Osteocyte (in vitro differentiated cells): ENCODE data around the gene SEMA3D. TPM values are rescaled to one million over a fixed set of nuclear protein-coding genes. Genes with fewer than 3 reads are reported as not detected.

Source experiments
- DNase-seq: peaks from one replicate; pipeline ENCODE4 v3.0.0; 2021; ENCODE audit warnings: mixed read lengths; ENCODE audit not compliant: unreplicated experiment; ENCODE audit errors: extremely low spot score
- H3K27ac Mint-ChIP-seq: one replicate; pipeline ENCODE4 v1.8.0; 2021; ENCODE audit warnings: mild to moderate bottlenecking, mixed read lengths; ENCODE audit not compliant: unreplicated experiment
- H3K27me3 Mint-ChIP-seq: one replicate; pipeline ENCODE4 v1.8.0; 2021; ENCODE audit warnings: mixed read lengths; ENCODE audit not compliant: unreplicated experiment
- H3K36me3 Mint-ChIP-seq: one replicate; pipeline ENCODE4 v1.8.0; 2021; ENCODE audit warnings: mixed read lengths; ENCODE audit not compliant: unreplicated experiment
- H3K4me1 Mint-ChIP-seq: one replicate; pipeline ENCODE4 v1.8.0; 2021; ENCODE audit warnings: mixed read lengths; ENCODE audit not compliant: unreplicated experiment
- H3K4me3 Mint-ChIP-seq: one replicate; pipeline ENCODE4 v1.8.0; 2021; ENCODE audit warnings: mild to moderate bottlenecking, moderate library complexity, mixed read lengths; ENCODE audit not compliant: unreplicated experiment
- H3K9me3 Mint-ChIP-seq: one replicate; pipeline ENCODE4 v1.8.0; 2021; ENCODE audit warnings: mixed read lengths; ENCODE audit not compliant: unreplicated experiment
- total RNA-seq: library from RNA; stranded (reverse); gene quantifications from 2 replicates; pipeline ENCODE4 v1.2.1, GENCODE V29; 2021
- TF ChIP-seq, protein P1 (sequence below): fragments of 200-600 bp; sonication (generic); IDR thresholded peaks from 2 replicates; pipeline ENCODE4 v1.5.0; 2021; ENCODE audit warnings: antibody characterized with exemption, mild to moderate bottlenecking, moderate library complexity

Gene SEMA3D
- total RNA-seq, 1 donor from 2014 or later: 18.6 TPM

DNA sequence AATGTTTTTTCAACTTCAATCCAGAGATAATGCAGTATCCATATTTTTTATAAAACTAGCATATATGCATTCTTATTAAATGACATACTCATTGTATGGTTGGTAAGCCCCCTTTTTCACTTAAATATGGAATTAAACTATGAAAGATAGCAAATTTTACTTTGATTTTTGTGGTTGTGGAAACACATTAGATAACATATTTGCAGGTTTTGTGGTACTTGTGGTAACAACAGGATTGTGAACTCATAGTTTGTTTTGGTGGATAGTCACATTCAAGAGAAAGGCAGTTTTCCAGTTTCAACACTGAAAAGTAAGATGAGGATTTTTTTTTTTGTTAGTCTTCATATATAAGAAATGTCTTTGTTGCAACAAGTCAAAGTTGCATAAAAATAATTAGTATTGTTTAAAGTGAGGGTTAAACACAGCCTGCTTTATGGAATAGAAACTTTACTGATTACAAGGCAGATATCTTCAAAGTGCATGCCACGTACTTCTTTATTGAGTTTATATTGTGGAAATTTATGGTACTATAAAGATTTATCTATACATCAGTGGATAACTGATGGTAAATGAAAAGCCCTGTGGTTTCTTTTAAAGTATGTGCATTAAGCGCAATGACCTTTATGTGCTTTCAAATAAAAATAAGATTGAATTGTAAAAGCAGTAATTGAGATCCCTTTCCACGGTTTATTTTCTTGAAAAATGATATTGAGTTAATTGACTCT is 39.7 kb upstream of the SEMA3D start:
- peaks cover 43% of the 10 kb centered on the region for H3K4me1 Mint-ChIP-seq
- H3K36me3 Mint-ChIP-seq: no peaks in the 10 kb centered on the region

DNA sequence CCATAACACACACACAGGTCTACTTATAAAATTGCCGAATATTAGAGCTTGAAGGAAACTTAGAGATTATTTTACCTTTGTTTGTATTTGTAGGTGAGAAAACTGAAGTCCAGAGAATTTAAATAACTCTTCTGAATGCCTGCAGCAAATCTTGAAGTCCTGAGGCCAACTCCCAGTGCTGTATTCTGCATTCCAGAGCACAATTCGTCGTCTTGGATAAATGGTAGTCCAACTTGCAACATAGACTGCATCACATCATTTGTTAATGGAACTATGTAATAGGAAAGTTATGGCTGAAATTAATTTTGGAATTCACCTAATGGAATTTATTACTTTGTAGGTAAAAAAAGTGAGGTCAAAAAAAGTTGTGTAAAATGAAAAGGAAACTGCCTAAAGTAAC is 37.3 kb upstream of the SEMA3D start:
- Mint-ChIP-seq H3K4me3 (no peak overlapping the region), H3K36me3 (no peaks in the 10 kb centered on the region), H3K9me3 (no peaks in the 10 kb centered on the region), H3K27me3 (no peaks in the 10 kb centered on the region), H3K27ac (no peak overlapping the region), H3K4me1 (peaks cover 29% of the 10 kb centered on the region)
- DNase-seq: no peak
- TF ChIP-seq, protein P1, sequence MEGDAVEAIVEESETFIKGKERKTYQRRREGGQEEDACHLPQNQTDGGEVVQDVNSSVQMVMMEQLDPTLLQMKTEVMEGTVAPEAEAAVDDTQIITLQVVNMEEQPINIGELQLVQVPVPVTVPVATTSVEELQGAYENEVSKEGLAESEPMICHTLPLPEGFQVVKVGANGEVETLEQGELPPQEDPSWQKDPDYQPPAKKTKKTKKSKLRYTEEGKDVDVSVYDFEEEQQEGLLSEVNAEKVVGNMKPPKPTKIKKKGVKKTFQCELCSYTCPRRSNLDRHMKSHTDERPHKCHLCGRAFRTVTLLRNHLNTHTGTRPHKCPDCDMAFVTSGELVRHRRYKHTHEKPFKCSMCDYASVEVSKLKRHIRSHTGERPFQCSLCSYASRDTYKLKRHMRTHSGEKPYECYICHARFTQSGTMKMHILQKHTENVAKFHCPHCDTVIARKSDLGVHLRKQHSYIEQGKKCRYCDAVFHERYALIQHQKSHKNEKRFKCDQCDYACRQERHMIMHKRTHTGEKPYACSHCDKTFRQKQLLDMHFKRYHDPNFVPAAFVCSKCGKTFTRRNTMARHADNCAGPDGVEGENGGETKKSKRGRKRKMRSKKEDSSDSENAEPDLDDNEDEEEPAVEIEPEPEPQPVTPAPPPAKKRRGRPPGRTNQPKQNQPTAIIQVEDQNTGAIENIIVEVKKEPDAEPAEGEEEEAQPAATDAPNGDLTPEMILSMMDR: no peak

More for the DNA sequence above, 39.7 kb upstream of the SEMA3D start:
- H3K27ac Mint-ChIP-seq: no peak overlapping the region
- peaks cover 5% of the 10 kb centered on the region for H3K9me3 Mint-ChIP-seq
- no peak for DNase-seq
- TF ChIP-seq, protein P1: no peak
- no peak overlapping the region for H3K4me3 Mint-ChIP-seq
- no peaks in the 10 kb centered on the region for H3K27me3 Mint-ChIP-seq

DNA sequence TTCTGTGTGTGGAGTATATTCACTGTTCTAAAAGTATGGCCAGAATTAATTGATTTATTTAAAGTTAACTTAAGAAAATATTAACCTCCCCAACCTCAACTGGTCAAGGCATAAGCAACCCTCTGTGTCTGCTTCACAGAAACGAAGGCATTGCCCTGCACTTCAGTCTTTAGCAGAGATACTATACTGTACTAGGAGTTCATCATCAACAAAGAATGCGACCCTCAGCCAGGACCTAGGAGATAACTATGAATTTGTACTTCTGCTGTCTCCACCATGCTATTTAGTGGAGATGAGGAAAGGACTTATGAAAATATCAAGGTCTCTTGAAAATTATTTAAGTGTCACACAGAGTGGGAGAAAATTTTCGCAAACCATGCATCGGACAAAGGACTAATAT is 35.7 kb upstream of the SEMA3D start:
- H3K4me3 Mint-ChIP-seq: no peak overlapping the region
- peaks cover 18% of the 10 kb centered on the region for H3K4me1 Mint-ChIP-seq
- no peaks in the 10 kb centered on the region for H3K9me3 Mint-ChIP-seq
- TF ChIP-seq, protein P1: no peak
- DNase-seq: no peak
- no peaks in the 10 kb centered on the region for H3K27me3 Mint-ChIP-seq
- H3K27ac Mint-ChIP-seq: no peak overlapping the region
- H3K36me3 Mint-ChIP-seq: no peaks in the 10 kb centered on the region

DNA sequence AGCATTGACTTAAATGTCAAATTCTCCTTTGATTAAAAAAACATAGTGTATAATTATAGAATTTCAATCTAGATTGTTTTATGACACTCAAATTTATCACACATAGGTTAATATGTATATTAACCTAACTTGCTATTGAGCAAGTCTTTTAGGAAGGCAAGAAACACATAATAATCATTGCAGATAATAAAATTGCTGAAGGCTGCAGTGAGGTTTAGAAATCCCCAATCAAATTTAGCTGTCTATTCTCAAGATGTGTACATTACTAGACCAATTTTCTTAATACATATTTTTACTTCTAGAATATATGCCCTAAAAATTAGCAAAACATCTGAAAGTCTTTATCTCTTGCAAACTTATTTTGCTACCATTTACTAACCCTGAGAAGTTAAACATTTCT is 34.9 kb upstream of the SEMA3D start:
- H3K36me3 Mint-ChIP-seq: no peaks in the 10 kb centered on the region
- H3K27me3 Mint-ChIP-seq: no peaks in the 10 kb centered on the region
- TF ChIP-seq, protein P1: no peak
- H3K9me3 Mint-ChIP-seq: no peaks in the 10 kb centered on the region
- no peak for DNase-seq
- H3K27ac Mint-ChIP-seq: no peak overlapping the region
- peaks cover 18% of the 10 kb centered on the region for H3K4me1 Mint-ChIP-seq
- H3K4me3 Mint-ChIP-seq: no peak overlapping the region

DNA sequence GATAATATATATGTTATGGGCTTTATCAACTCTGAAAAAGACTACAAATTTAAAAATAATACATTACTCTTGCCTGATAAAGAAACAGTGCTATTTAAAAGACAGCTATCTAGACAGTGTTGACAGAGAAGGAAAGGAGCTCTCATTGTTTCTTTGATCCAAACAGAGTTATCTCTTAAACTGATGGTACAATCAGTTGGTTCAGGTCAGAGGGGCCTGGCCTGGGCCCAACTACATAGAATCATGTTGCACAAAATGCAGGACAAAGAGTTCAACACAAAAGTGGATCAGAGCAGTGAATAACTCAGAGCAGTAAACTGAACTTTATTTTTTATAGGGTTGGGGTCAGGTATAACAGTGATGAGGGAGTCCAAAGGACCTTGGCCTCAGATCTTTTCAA is 33.8 kb upstream of the SEMA3D start:
- H3K9me3 Mint-ChIP-seq: no peaks in the 10 kb centered on the region
- H3K27me3 Mint-ChIP-seq: no peaks in the 10 kb centered on the region
- no peak for DNase-seq
- TF ChIP-seq, protein P1: no peak
- no peak overlapping the region for H3K27ac Mint-ChIP-seq
- peaks cover 11% of the 10 kb centered on the region for H3K4me1 Mint-ChIP-seq
- H3K4me3 Mint-ChIP-seq: no peak overlapping the region
- H3K36me3 Mint-ChIP-seq: no peaks in the 10 kb centered on the region
